OCI-M2 (cell line): ENCODE measurements around the gene PSENEN.

Source experiments
- DNase-seq: peaks from one replicate; lab custom pipeline; 2025; ENCODE audit not compliant: unreplicated experiment; lab: John Stamatoyannopoulos, UW

The PSENEN gene

GRCh38 chr19:35750167-35750566, 4.7 kb downstream of the PSENEN start:
- DNase-seq: no peak

GRCh38 chr19:35751839-35752745, 6.6 kb downstream of the PSENEN start:
- DNase-seq: no peak

GRCh38 chr19:35752746-35753350, 7.4 kb downstream of the PSENEN start:
- no peak for DNase-seq

GRCh38 chr19:35753634-35754369, 8.4 kb downstream of the PSENEN start:
- no peak for DNase-seq

GRCh38 chr19:35754370-35755130, 9.1 kb downstream of the PSENEN start:
- DNase-seq: no peak

GRCh38 chr19:35755131-35755549, 9.7 kb downstream of the PSENEN start:
- DNase-seq: no peak

GRCh38 chr19:35755550-35756376, 10.3 kb downstream of the PSENEN start:
- no peak for DNase-seq

- DNase-seq: no peak
Measured at GRCh38 chr19:35756377-35757230, 11.2 kb downstream of the PSENEN start, which contains the start of gene HSPB6. HSPB6 (minus strand) TSS chr19:35757029; CDS start chr19:35757008, 21 bp downstream.

- peak; percentile 94 for DNase-seq
Measured at GRCh38 chr19:35757231-35757748, 11.8 kb downstream of the PSENEN start.

- DNase-seq: peak; percentile 100
Measured at GRCh38 chr19:35757749-35758608, 12.5 kb downstream of the PSENEN start, which contains the start of gene PROSER3. PROSER3 (plus strand) TSS chr19:35758176; CDS start chr19:35758216, 40 bp downstream.

GRCh38 chr19:35759697-35760096, 14.2 kb downstream of the PSENEN start:
- no peak for DNase-seq

GRCh38 chr19:35760711-35761349, 15.4 kb downstream of the PSENEN start:
- no peak for DNase-seq

GRCh38 chr19:35764432-35765315, 19.2 kb downstream of the PSENEN start:
- no peak for DNase-seq

GRCh38 chr19:35766571-35767104, 21.2 kb downstream of the PSENEN start:
- no peak for DNase-seq

GRCh38 chr19:35767288-35768081, 22.0 kb downstream of the PSENEN start:
- no peak for DNase-seq
